Right atrium auricular region (tissue), 2 donors: Measurements from ENCODE around the gene KIF5C. TPM values are rescaled to one million over a fixed set of nuclear protein-coding genes. Genes with fewer than 3 reads are reported as not detected.

Source experiments
- DNase-seq: peaks from one replicate; pipeline ENCODE4 v3.0.0-alpha.2; 2019; ENCODE audit warnings: low spot score
- H3K27ac ChIP-seq, 2 donors: fragments of 200-600 bp; sonication (generic); 1 replicate in 1 of 2; 2 replicates in 1 of 2; pipeline ENCODE4 v1.5.1; 2016 to 2019
- H3K27me3 ChIP-seq, 2 donors: fragments of 200-600 bp; sonication (generic); one replicate each; pipeline versions ENCODE4 v1.5.1 to v1.6.0; 2017 to 2019
- H3K36me3 ChIP-seq: fragments of 200-600 bp; sonication (generic); one replicate; pipeline ENCODE4 v1.5.1; 2016
- H3K4me1 ChIP-seq, 2 donors: fragments of 200-600 bp; sonication (generic); one replicate each; pipeline versions ENCODE4 v1.5.1 to v1.6.0; 2017 to 2019
- H3K4me3 ChIP-seq, 2 donors: fragments of 200-600 bp; sonication (generic); 1 replicate in 1 of 2; 2 replicates in 1 of 2; pipeline ENCODE4 v1.5.1; 2017 to 2019; ENCODE audit warnings: mild to moderate bottlenecking in 1 of 2, moderate library complexity in 1 of 2
- H3K9me3 ChIP-seq, 2 donors: fragments of 200-600 bp; sonication (generic); one replicate each; pipeline ENCODE4 v1.5.1; 2019
- CTCF ChIP-seq, 2 donors: fragments of 200-600 bp; sonication (generic); IDR thresholded peaks; one replicate each; pipeline ENCODE4 v1.5.1; 2019; ENCODE audit warnings: antibody characterized with exemption in 2 of 2
- total RNA-seq, 2 donors: library from RNA; depleted of rRNA; stranded (reverse); fragments of >200 nt; gene quantifications; one replicate each; pipeline ENCODE4 v1.1.0, GENCODE V29; 2016

Gene KIF5C
- total RNA-seq, 2 donors from 2014 or later: 1.6 to 2.2 TPM

GRCh38 chr2:149041482-149041881 is 166.5 kb downstream of the KIF5C start:
- Histone ChIP-seq H3K27me3 (no peaks in the 10 kb centered on the region), H3K9me3 (peaks cover 0 to 15% of the 10 kb centered on the region in 2 donors), H3K36me3 (no peaks in the 10 kb centered on the region), H3K4me3 (no peak overlapping the region), H3K27ac (no peak overlapping the region), H3K4me1 (no peaks in the 10 kb centered on the region)
- no peak for DNase-seq
- no peak for TF ChIP-seq CTCF (IDR thresholded peaks at IDR 0.05)

GRCh38 chr2:149042881-149043280 is 167.9 kb downstream of the KIF5C start:
- H3K27me3 ChIP-seq: no peaks in the 10 kb centered on the region
- TF ChIP-seq CTCF (IDR thresholded peaks at IDR 0.05): no peak
- H3K36me3 ChIP-seq: no peaks in the 10 kb centered on the region
- no peak overlapping the region for H3K4me3 ChIP-seq
- H3K27ac ChIP-seq: no peak overlapping the region
- H3K9me3 ChIP-seq: peaks cover 0 to 29% of the 10 kb centered on the region in 2 donors
- DNase-seq: no peak
- no peaks in the 10 kb centered on the region for H3K4me1 ChIP-seq

- Histone ChIP-seq H3K36me3 (no peaks in the 10 kb centered on the region), H3K4me3 (no peak overlapping the region), H3K27ac (no peak overlapping the region), H3K27me3 (no peaks in the 10 kb centered on the region), H3K4me1 (no peaks in the 10 kb centered on the region), H3K9me3 (peaks cover 0 to 35% of the 10 kb centered on the region in 2 donors)
- TF ChIP-seq CTCF (IDR thresholded peaks at IDR 0.05): no peak
- DNase-seq: no peak
These were observed 169.5 kb downstream of the KIF5C start for GRCh38 chr2:149044500-149044899.

- Histone ChIP-seq H3K4me1 (no peaks in the 10 kb centered on the region), H3K36me3 (no peaks in the 10 kb centered on the region), H3K9me3 (peaks cover 0 to 35% of the 10 kb centered on the region in 2 donors), H3K27ac (no peak overlapping the region), H3K4me3 (no peak overlapping the region), H3K27me3 (no peaks in the 10 kb centered on the region)
- no peak for TF ChIP-seq CTCF (IDR thresholded peaks at IDR 0.05)
- no peak for DNase-seq
These were observed 172.1 kb downstream of the KIF5C start for GRCh38 chr2:149047118-149047517.

- H3K4me1 ChIP-seq: no peaks in the 10 kb centered on the region
- H3K27ac ChIP-seq: no peak overlapping the region
- no peak for DNase-seq
- no peaks in the 10 kb centered on the region for H3K36me3 ChIP-seq
- TF ChIP-seq CTCF (IDR thresholded peaks at IDR 0.05): no peak
- H3K4me3 ChIP-seq: no peak overlapping the region
- no peaks in the 10 kb centered on the region for H3K27me3 ChIP-seq
- peaks cover 0 to 35% of the 10 kb centered on the region in 2 donors for H3K9me3 ChIP-seq
These were observed 174.1 kb downstream of the KIF5C start for GRCh38 chr2:149049142-149049541.

GRCh38 chr2:149050188-149050587 is 175.2 kb downstream of the KIF5C start:
- H3K4me1 ChIP-seq: no peaks in the 10 kb centered on the region
- no peak for TF ChIP-seq CTCF (IDR thresholded peaks at IDR 0.05)
- no peak for DNase-seq
- no peaks in the 10 kb centered on the region for H3K27me3 ChIP-seq
- peaks cover 0 to 32% of the 10 kb centered on the region in 2 donors for H3K9me3 ChIP-seq
- H3K4me3 ChIP-seq: no peak overlapping the region
- H3K27ac ChIP-seq: no peak overlapping the region
- H3K36me3 ChIP-seq: no peaks in the 10 kb centered on the region
